Activated CD8-positive, alpha-beta memory T cell treated with anti-CD3 and anti-CD28 coated beads, Interleukin-2, amount 50 U/mL, for 24 hours (primary cell): ENCODE data around the gene LMBR1.
"Not testable (repeated sequence)": the region's sequence is repeated elsewhere in the genome, so short reads cannot be mapped to it uniquely, and the experiment has no call there.

Experiments used
- DNase-seq: peaks from one replicate; pipeline ENCODE4 v3.0.0-alpha.2; 2020; ENCODE audit errors: extremely low read depth

The LMBR1 gene

GRCh38 chr7:156845379-156846101 is 47.4 kb downstream of the LMBR1 start:
- DNase-seq = no peak

DNA sequence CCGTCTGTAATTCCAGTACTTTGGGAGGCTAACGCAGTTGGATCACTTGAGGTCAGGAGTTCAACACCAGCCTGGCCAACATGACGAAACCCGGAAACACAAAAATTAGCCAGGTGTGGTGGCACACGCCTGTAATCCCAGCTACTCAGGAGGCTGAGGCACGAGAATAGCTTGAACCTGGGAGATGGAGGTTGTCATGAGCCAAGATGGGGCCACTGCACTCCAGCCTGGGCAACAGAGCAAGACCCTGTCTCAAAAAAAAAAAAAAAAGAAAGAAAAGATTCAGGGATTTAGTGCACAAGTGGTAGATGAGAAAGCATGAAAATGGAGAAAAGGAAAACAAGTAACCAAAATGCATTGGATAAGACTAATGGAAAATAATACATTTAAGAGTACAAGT is 49.4 kb downstream of the LMBR1 start:
- DNase-seq = not testable (repeated sequence)

- DNase-seq = no peak
Measured at GRCh38 chr7:156843157-156843556, 49.8 kb downstream of the LMBR1 start.

- DNase-seq = no peak
Measured at GRCh38 chr7:156842740-156843140, 50.2 kb downstream of the LMBR1 start.

- DNase-seq = no peak
Measured at GRCh38 chr7:156842317-156842716, 50.7 kb downstream of the LMBR1 start.

- no peak for DNase-seq
Measured at GRCh38 chr7:156841497-156841896, 51.5 kb downstream of the LMBR1 start.

DNA sequence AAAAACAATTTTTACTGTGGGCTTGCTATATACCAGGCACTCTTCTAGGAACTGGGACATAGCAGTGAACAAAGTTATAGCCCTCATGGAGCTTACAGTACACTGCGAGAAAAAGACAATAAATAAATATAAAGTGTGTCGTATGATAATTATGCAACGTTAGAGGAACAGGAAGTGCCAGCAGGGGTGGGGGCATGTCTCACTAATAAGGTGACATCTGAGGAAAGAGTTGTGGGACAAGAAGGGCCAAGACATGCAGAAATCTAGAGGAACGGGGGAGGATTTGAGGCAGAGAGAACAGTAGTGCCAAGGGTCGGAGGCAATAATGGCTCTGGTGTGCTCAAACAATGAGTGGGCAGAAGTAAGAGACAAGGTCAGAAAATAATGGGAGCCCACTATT is 52.8 kb downstream of the LMBR1 start:
- DNase-seq = no peak

GRCh38 chr7:156836443-156836842 is 56.5 kb downstream of the LMBR1 start:
- DNase-seq = no peak

DNA sequence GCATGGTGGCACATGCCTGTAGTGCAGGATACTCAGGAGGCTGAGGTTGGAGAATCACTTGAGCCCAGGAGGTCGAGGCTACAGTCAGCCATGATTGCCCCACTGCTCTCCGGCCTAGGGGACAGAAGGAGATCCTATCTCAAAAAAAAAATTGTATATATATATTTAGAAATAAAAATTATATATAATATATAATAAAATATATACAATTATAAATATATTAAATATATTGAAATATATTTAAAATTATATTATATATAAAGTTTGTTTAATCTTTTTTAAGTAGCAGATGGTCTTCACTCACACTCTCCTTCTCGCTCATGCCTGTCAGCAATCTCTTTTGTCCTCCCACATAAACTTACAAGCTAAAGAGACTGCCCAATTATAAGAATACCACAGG is 58.5 kb downstream of the LMBR1 start:
- no peak for DNase-seq

- DNase-seq = no peak
Measured at GRCh38 chr7:156833312-156833711, 59.7 kb downstream of the LMBR1 start.

- no peak for DNase-seq
Measured at GRCh38 chr7:156832195-156832877, 60.6 kb downstream of the LMBR1 start.

- DNase-seq = no peak
Measured at GRCh38 chr7:156829669-156830336, 63.2 kb downstream of the LMBR1 start.

GRCh38 chr7:156827587-156828203 is 65.3 kb downstream of the LMBR1 start:
- no peak for DNase-seq

DNA sequence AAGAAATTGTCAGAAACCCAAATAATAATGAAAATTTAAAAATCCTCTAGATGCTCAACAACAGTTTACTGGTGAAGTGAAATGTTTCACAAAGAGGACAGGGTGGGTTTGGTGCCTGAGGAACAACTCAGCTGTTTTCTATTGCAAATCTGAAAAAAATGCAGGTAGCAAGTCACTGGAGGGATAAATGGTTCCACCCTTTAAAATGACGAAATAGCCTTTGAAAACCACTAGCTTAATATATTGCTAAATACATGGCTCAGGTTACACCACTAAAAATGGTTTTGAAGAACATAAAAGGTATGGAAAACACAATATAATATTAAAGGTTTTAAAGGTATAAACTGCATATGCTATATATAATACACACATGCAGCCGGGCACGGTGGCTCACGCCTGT is 69.5 kb downstream of the LMBR1 start:
- DNase-seq = no peak

DNA sequence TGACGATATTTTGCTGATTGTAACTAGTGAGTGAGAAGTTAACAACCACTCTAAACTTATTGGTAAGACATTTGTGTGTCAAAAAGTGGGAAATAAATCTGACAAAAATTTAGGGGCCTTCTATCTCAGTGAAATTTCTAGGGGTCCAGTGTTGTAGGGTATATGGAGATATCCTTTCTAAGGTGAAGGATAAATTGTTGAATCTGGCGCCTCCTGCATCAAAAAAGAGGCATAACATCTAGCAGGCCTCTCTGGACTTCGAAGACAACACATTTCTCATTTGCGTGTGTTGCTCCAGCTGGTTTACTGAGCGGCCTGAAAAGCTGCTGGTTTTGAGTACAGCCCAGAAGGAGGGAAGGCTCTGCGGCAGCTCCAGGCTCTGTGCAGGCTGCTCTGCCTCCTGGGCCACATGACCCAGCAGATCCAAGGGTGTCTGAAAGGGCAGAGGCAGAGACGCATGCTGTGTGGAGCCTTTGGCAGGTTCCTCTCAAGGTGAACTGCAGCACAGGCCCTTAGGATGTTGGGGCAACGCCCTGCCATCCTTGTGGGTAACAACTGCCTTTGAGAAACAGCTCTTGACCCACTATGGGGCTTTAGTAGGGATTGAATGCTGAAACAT is 72.4 kb downstream of the LMBR1 start:
- no peak for DNase-seq

DNA sequence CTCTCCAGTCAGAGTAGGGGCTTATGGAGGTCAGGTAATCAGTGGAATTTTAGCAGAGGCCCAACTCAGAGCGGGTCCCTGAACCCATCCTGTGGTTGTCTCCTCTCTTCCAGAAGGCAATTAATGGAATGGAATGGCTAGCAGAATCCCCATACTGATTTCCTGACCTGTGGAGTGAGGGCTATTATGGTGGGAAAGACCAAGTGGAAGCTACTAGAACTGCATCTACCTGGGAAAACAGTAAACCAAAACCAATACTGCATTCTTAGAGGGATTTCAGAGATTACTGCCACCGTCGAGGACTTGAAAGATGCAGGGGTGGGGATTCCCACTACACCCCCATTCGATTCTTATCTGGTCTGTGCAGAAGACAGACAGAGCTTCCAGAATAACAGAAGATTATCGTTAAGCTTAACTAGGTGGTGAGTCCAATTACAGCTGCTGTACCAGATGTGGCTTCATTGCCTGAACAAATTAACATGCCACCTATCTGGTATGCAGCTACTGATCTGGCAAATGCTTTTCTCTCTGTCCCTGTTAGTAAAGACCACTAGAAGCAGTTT is 73.2 kb downstream of the LMBR1 start:
- no peak for DNase-seq

DNA sequence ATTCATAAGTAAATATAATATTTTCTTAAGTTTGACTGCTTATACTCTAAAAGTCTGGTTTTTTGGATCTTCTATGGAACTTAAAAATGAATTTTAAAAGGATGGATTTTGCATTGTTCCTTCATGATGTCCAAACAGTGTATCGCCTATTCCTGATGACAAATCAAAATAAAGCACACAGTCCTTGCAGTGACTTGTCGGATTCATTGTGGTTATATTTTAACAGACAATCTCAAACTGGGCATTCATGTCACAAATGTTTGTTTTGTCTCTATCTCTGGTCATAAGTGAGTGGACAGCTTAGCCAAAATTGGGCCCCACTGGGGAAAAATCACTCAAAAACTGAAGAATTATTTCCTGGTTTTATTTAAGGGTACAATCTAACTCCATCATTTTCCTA is 74.8 kb downstream of the LMBR1 start:
- no peak for DNase-seq

DNA sequence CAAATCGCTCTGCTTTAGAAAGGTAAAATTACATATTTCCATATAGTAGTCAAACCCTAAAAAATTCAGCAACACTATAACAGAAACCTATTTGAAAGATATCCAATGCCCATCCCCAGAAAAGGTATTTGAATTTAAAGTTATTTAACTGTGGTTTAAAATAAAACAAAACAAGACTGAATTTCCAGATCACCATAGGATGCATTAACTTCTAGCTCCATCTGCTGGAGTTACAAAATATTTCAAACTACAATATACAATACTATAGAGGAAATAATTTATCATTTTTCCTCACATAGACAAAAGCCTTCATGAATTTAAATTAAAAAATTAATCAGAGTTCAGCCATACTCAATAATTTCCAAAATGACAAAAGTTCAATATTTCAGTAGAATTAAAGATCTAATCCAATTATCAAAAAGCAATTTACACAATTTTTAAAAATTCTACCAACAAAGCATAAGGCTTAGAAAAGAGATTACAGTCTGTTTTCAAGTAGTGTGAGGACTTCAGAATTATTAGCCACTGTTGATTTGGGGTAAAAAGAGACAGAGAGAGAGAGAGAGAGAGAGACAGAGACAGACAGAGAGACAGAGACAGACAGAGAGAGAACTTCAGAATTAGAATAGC is 75.9 kb downstream of the LMBR1 start:
- no peak for DNase-seq

GRCh38 chr7:156811706-156812105 is 81.3 kb downstream of the LMBR1 start:
- DNase-seq = no peak

- DNase-seq = not testable (repeated sequence)
Measured at GRCh38 chr7:156803656-156804055, 89.3 kb downstream of the LMBR1 start.

DNA sequence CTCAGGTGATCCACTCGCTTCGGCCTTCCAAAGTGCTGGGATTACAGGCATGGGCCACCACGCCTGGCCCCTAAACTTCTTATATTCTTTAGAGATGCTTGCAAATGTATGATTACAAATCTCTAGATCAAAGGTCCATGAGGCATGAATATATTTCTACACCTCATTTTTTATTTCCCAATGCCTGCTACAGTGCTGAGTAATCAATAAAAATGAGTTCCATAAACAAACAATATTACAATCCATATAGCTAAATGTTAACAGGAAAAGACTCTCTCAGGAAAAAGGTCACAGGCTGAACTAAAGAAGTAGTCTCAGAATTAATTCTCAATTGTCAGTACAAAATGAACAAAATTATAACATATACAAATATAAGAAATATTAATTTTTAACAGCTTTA is 90.8 kb downstream of the LMBR1 start:
- DNase-seq = no peak
